Measurements from ENCODE around the gene TAF4. TPM values are rescaled to one million over a fixed set of nuclear protein-coding genes. Genes with fewer than 3 reads are reported as not detected.

TAF4 gene
- total RNA-seq, 1 experiment from 2014 or later, result 3.7 TPM

DNA sequence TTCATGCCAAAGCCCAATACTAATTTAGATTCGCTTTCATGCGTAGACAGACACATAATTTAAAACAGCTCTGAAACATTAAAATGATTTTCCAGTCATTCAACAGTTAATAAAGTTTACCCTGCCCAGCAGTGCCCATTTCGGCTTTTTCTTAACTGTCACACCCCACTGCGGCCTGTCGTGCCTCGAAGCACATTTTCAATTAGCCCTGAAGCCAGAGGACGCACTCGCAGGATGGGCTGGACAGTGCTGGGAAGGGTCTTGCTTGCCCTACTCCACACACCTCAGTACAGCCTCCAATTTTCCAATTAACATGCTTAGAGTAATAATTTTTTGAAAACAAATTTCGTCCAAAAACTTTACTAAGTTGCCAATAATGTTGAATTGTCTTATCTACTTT, 35.3 kb downstream of the TAF4 start:
- DNase-seq (ENCODE audit: low read depth), result no peak
- in situ Hi-C loops (cut with HindIII; ENCODE audit: low pct_unique_long_range_greater_than_20kb, low sequenced_read_pairs), result no loop called here

DNA sequence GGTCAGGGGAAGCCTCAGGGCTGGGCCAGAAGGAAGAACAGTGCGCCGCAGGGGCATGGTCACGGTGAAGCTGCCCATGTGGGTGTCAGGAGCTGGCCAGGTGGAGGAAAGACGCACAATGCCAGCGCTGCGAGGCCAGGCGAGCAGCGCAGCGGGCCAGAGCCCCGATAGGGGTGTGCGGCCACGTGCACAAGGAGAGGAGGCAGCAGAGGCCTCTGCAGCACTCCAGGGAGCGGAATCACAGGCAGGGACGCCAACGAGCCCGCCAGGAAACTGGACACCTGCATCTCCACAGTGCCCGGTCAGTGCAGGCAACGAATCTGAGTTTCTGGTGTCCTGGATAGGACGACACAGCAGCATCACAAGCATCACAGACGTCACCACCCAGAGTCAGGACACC, 35.7 kb downstream of the TAF4 start:
- DNase-seq (ENCODE audit: low read depth), result no peak
- in situ Hi-C loops (cut with HindIII; ENCODE audit: low pct_unique_long_range_greater_than_20kb, low sequenced_read_pairs), result no loop called here

DNA sequence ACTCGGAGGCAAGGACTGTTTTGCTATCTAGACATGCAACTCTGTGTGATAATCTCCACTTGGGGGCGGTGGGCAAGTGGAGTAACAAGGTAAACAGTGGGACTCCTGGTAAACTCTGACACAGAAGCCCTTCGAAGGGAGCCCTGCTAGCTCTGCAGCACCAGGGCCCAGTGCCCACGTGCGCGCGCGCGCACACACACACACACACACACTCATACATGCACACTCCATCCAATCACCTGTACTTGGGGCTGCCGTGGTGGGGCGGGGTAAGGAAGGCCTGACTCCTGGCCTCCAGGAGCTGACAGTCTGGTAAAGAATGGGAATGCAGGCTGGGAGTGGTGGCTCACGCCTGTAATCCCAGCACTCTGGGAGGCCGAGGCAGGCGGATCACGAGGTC, 36.4 kb downstream of the TAF4 start:
- in situ Hi-C loops (cut with HindIII; ENCODE audit: low pct_unique_long_range_greater_than_20kb, low sequenced_read_pairs), result no loop called here
- DNase-seq (ENCODE audit: low read depth), result no peak

DNA sequence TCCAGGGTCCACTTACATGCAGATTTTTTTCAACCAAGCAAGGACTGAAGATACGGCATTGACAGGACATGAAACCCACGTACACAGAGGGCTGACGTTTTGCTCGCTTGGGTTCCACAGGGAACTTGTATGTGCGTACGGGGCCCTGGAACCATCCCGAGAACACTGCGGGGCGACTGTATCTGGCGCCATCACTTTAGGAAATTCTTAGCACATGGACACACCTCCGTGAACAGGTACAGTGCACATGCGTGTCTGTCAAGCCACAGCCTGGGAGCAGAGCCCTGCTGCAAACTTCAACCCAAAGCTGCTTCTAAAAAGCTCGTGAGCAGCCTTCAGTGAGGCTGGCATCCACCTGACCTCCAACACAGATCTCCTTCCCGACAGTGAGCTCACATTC, 37.3 kb downstream of the TAF4 start:
- no peak for DNase-seq (ENCODE audit: low read depth)
- in situ Hi-C loops (cut with HindIII; ENCODE audit: low pct_unique_long_range_greater_than_20kb, low sequenced_read_pairs), result no loop called here

DNA sequence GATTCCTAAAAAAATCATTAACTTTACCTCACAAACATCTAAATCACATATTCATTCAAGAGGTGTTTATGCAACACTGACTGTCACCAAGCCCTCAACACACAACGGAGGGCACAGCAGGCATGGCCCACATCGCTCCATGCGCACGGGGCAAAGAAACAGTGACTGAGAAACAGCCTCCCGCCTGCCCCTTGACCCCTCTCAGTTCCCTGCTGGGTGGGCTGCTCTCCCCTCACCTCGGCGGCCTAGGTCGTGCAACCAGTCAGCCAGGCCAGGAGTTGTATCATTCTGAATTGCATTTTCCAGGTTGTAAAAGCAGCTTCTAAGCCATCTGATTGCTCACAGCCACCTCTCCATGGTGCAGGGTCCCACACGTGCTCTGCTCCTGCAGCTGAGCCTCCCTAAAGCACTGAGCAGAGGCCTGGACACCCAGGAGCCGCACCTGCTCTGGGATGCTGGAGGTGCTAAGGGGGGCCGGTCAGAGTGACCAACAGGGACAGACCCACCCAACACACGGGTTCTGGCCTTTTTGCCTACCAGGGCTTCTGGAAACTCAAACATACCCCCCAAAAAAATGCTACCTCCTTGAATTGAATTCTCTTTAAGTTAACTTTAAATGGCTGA, 37.9 kb downstream of the TAF4 start:
- no peak for DNase-seq (ENCODE audit: low read depth)
- in situ Hi-C loops (cut with HindIII; ENCODE audit: low pct_unique_long_range_greater_than_20kb, low sequenced_read_pairs), result no loop called here

DNA sequence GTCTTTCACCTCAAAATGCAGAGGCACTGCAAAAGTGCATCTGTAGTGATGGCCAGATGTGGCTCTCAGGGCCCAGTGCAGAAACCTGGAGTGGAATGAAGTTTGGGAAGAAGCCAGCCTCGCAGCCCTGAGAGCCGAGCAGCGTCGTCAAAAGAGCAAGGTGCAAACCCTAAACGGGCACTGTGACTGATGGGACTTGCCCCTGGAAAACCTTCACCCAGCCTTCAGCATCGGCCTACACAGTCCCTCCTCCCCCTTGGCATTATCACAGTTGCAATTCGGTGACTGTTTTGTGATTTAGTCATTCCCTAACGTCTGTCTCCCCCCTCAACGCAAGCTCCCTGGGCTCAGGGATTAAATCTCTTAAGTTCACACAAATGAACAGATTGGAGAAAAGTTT, 38.6 kb downstream of the TAF4 start:
- in situ Hi-C loops (cut with HindIII; ENCODE audit: low pct_unique_long_range_greater_than_20kb, low sequenced_read_pairs), result no loop called here
- no peak for DNase-seq (ENCODE audit: low read depth)

DNA sequence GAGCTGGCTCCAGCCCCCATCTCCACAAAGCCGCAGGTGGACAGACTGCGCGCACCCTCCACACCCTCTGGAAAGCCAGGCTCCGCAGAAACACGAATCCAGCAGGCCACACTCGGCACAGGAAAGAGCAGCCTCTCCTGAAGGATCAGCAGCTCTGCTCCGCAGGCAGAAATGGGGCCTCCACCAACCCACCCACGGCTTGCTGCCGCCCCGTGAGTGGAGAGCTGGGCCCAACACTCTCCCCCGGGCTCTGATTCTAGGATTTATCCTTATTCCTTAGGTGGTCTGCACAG, 39.2 kb downstream of the TAF4 start:
- no peak for DNase-seq (ENCODE audit: low read depth)
- in situ Hi-C loops (cut with HindIII; ENCODE audit: low pct_unique_long_range_greater_than_20kb, low sequenced_read_pairs), result no loop called here

DNA sequence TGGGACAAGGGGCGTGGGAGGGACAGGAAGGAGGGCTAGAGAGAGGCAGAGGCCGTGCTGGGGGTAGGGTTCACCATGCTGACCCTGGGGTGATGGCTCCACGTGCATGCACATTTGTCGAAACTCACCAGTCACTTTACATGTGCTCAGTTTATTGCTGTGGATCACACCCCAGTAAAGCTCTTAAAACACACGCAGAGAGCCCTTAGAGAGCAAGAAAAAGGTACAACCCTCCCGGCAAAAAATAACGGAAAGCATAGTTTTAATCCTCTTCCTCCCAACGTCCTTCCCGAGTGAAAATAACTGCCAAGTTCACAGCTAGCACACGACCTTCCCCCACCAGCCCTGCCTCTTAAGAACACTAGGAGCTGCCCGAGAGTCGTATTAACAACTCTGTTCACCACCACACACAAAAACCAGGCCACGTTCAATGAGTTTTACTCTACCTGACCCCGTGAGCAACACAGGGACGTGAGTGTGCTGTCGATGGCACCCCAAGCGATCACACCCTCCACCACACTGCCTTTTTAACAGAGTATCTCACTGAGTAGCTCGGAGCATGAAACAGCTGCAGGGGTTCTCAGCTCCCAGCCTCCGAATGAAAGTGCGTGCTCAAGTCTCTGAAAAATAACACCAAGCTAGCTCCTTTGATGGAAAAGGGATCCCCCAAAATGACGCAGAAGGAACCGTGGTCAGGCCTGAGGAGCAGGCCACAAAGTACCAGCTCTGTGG, 39.7 kb downstream of the TAF4 start:
- in situ Hi-C loops (cut with HindIII; ENCODE audit: low pct_unique_long_range_greater_than_20kb, low sequenced_read_pairs), result no loop called here
- DNase-seq (ENCODE audit: low read depth), result no peak

DNA sequence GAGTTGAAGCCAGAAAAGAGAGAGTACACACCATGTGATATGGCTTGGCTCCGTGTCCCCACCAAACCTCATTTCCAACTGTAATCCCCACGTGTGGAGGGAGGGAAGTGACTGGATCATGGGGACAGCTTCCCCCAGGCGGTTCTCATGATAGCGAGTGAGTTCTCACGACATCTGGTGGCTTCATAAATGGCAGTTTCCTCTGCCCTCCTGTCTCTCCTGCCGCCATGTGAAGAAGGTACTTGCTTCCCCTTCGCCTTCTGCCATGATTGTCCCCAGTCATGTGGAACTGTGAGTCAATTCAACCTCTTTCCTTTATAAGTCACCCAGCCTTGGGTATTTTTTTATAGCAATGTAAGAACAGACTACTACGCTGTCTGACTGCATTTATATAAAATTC, 40.3 kb downstream of the TAF4 start:
- DNase-seq (ENCODE audit: low read depth), result no peak
- in situ Hi-C loops (cut with HindIII; ENCODE audit: low pct_unique_long_range_greater_than_20kb, low sequenced_read_pairs), result no loop called here

DNA sequence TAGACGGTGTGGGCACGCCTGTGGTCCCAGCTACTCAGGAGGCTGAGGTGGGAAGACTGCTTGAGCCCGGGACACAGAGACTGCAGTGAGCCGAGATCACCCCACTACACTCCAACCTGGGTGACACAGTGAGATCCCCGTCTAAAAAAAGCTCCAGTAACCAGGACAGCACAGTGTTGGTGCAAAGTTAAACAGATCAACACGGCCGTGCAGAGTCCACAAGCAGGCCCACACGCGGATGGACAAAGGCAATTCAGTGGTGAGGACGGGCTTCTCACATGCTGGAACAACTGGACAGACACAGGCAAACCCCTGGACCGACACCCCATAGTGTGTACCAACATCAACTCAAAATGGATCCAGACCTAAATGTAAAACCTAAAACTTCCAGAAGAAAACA, 41.7 kb downstream of the TAF4 start:
- in situ Hi-C loops (cut with HindIII; ENCODE audit: low pct_unique_long_range_greater_than_20kb, low sequenced_read_pairs), result no loop called here
- DNase-seq (ENCODE audit: low read depth), result no peak

DNA sequence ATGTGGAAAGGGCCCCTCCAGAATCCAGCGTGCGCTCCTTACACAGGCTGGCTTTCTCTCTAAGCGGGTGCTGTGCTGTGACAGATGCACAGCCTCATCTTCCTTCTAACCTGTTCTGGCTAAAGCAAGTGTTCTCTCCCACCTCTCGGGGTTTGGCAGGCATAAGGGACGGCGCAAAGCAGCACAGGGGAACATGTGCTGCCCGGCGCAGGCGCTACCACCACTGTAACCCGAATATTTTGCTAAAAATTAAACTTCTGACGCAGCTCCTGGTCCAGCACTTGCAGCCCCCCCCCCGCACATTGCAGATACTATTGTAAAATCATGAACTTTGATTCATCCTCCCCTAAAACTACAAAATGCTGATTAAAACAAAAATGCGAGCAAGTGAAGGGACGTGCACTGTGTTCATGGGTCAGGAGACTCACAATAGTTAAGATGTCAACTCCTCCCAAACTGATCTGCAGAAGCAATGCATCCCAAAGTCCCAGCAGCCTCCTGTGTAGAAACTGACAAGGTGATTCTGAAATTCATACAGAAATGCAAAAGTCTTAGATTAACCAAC, 43.0 kb downstream of the TAF4 start:
- in situ Hi-C loops (cut with HindIII; ENCODE audit: low pct_unique_long_range_greater_than_20kb, low sequenced_read_pairs), result no loop called here
- DNase-seq (ENCODE audit: low read depth), result no peak

DNA sequence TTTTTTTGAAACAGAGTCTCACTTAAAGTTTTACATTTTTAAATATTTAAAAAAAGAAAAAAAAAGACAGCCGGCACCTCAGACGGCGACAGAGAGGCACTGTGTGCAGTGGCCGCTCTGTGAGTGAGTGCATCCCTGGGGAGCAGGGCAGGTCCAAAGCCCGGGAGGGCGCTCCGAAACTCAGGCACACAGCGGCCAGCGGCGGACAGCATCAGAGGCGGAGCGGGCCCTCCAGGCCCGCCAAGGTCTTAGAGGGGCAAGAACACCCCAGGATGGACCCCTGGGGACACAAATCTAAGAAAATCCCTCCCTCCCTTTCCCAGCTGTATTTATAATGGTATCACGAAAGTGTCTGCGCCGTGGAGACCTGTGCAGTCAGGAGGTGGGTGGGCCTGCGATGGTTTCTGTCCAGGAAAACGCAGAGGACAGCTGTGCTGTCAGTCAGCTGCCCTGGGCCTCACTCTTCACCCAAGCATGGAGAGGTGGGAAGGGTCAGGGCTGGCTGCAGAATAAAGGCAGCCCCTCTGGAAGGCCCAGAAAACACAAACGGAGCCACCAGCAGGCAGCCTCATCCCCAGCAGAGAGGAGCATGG, 43.8 kb downstream of the TAF4 start:
- DNase-seq (ENCODE audit: low read depth), result no peak
- in situ Hi-C loops (cut with HindIII; ENCODE audit: low pct_unique_long_range_greater_than_20kb, low sequenced_read_pairs), result no loop called here

DNA sequence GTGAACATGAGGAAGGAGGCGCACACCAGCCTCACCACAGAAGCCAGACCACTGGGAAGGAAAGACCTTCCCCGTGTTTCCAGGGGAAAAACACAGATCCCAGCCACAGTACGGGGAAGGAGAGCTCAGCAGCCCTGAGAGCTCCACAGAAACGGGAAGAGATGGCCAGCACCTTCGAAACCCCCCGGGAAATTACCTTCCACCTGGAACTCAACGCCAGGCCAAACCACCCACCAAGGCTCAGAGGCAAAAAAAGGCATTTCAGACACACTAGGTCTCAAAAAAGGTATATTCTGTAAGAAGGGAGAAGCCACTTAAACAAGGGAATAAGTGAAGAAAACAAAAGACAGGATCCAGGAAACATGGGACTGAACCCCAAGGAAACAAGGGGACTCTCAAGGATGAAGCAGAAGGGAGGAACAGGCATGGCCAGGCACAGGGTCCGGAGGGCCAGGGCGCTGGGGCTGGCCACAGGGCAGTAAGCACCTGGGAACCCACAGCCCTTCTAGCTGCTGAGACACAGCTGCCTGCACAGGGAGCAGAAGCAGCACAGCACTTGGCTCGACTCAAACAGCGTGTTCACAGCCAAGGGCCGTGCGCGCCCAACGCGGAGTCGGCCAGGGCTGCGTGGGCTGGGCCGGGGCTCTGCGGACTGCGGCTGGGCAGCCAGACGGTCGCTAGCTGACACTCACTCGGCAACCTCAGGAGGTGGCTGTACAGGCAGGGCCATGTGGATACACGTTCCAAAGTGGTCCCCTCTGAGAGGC, 44.6 kb downstream of the TAF4 start:
- in situ Hi-C loops (cut with HindIII; ENCODE audit: low pct_unique_long_range_greater_than_20kb, low sequenced_read_pairs), result no loop called here
- DNase-seq (ENCODE audit: low read depth), result no peak

DNA sequence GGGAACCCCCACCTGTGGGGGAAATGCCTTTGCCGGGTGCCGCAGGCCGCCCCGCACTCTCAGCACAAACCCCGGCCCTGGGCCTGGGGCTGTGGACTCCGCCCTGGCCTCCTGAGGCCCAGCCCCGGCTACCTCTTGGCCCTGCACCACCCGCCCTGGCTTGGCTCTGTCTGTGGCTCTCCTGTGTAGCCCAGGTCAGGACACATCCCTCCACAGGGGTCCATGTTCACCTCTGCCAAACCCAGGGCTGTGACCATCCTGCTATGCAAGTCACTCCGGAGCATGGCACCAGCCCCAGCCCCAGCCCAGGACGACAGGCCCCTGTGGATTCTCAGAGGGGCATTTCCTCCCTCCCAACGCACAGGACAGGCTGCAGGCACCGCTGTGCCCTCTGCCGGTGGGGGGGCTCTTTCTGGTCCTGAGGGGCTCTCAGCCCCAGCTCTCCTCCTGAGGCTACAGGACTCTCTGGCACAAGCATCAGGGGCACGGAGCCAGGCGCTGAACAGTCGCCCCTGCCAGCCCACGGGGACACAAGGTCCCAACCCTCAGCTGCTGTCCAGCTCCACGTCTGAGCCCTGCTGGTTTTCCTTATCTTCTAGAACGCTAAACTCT, 45.7 kb downstream of the TAF4 start:
- in situ Hi-C loops (cut with HindIII; ENCODE audit: low pct_unique_long_range_greater_than_20kb, low sequenced_read_pairs), result no loop called here
- no peak for DNase-seq (ENCODE audit: low read depth)

DNA sequence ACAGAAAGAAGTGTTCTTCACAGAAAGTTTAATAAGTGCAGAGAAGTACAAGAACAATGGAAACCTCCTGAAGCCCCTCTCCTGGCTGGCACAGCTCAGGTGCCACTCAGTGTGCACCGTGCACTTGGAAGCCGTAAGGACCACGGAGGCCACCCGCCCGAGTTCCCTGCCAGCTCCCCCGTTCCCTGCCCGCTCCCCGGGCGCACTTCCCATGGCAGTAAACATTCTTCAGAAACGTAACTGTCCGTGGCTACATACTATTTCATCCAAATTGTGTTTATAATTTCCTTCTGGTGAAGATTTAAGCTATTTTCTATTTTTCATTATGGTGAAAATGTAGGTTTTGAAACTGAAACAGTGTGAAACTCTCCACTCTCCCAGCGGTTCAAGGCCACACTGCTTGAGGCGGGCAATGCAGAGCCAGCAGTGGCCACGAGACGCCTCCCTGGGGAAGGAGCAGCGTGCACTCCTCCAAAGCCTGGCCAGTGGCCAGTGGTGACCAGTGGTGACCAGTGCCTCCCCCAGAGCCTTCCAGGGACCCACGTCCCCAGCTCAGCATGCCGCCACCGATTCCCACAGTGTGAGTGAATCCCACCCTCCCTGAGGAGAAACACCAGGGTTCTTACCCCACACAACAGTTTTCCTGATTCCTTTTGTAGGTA, 46.4 kb downstream of the TAF4 start:
- in situ Hi-C loops (cut with HindIII; ENCODE audit: low pct_unique_long_range_greater_than_20kb, low sequenced_read_pairs), result no loop called here
- no peak for DNase-seq (ENCODE audit: low read depth)

DNA sequence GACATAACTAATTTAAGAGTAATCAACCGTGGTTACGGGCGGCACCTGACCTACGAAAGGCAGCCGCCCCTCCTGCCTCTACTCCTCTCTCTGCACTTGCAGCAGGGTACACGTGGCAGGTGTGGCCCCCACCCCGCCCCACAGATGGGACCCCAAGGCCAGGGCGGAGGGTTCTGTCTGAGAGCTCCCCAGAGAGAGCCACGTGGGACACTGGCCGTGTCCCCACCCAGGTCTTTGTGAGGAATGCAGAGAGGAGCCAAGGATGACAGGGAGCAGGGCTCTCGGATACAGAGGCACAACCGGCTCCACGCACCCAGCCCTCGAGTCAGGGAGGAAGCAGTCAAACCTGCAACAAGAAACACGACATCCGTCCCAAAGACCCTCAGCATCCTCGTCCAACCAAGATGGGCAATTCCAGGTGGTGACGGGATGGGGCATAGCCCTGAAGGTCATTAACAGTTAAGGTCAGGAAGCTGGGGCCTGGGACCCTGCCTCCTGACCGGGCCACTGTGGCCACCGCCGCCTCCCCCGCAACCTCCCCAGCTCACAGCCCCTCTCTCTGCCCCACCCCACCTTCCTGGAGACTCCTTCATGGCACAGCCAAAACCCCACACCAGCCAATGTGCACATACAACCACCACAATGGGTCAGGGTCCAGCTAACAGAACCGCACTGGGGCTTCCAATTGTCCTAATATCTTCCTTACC, 47.1 kb downstream of the TAF4 start:
- no peak for DNase-seq (ENCODE audit: low read depth)
- in situ Hi-C loops (cut with HindIII; ENCODE audit: low pct_unique_long_range_greater_than_20kb, low sequenced_read_pairs), result no loop called here

DNA sequence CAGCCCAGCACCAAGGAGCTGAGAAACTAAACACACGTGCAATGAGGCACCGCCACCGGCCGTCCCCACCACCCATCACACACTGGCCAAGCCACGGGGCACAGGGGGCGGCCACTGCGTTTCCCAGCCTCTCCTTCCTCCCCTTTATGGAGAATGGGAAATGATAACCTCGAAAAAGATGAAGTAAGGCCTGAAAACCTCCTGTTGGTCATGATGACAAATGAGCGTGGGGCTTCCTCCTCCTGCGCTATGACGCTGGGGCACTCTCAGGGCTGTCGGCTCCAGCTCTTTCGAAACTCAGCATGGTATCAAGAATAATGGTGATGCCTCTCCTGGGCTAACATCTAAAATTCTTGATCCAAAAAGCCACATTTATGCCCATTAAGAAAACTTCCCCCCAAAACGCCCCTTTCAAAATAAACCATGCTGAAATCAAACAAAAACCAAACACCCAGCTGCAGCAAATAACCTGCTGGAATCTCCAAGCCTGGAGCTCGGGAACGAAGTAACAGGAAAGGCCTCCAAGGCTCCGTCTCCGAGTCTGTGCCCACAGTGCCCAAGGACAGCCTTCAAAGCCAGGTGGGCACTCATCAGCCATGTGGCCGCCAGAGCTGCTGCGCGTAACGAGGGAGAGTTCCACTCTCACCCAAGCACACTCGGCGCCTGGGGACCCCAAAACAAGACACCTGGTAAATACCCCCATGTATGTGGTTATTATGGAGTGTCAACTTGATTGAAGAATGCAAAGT, 50.0 kb downstream of the TAF4 start:
- in situ Hi-C loops (cut with HindIII; ENCODE audit: low pct_unique_long_range_greater_than_20kb, low sequenced_read_pairs), result no loop called here
- DNase-seq (ENCODE audit: low read depth), result no peak

Data from Caki2 (cell line).